Measurements from ENCODE around the gene SPRY2. TPM values are rescaled to one million over a fixed set of nuclear protein-coding genes. Genes with fewer than 3 reads are reported as not detected.

SPRY2 gene
- total RNA-seq, 1 donor from 2014 or later, result 55.3 TPM

GRCh38 chr13:80386002-80386401, 45.1 kb upstream of the SPRY2 start:
- TF ChIP-seq, protein P1, sequence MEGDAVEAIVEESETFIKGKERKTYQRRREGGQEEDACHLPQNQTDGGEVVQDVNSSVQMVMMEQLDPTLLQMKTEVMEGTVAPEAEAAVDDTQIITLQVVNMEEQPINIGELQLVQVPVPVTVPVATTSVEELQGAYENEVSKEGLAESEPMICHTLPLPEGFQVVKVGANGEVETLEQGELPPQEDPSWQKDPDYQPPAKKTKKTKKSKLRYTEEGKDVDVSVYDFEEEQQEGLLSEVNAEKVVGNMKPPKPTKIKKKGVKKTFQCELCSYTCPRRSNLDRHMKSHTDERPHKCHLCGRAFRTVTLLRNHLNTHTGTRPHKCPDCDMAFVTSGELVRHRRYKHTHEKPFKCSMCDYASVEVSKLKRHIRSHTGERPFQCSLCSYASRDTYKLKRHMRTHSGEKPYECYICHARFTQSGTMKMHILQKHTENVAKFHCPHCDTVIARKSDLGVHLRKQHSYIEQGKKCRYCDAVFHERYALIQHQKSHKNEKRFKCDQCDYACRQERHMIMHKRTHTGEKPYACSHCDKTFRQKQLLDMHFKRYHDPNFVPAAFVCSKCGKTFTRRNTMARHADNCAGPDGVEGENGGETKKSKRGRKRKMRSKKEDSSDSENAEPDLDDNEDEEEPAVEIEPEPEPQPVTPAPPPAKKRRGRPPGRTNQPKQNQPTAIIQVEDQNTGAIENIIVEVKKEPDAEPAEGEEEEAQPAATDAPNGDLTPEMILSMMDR (IDR thresholded peaks at IDR 0.05), result no peak
- ATAC-seq (no peak), DNase-seq (no peak)
- intact Hi-C loops (cut with DNase I), result no loop called here
- Histone ChIP-seq H3K36me3 (no peaks in the 10 kb centered on the region), H3K27me3 (no peaks in the 10 kb centered on the region), H3K4me1 (peaks cover 13% of the 10 kb centered on the region), H3K4me3 (no peak overlapping the region), H3K9me3 (no peaks in the 10 kb centered on the region), H3K27ac (no peak overlapping the region)

GRCh38 chr13:80382576-80382975, 41.6 kb upstream of the SPRY2 start:
- TF ChIP-seq, protein P1 (IDR thresholded peaks at IDR 0.05), result no peak
- Histone ChIP-seq H3K27me3 (no peaks in the 10 kb centered on the region), H3K9me3 (no peaks in the 10 kb centered on the region), H3K4me1 (no peaks in the 10 kb centered on the region), H3K4me3 (no peak overlapping the region), H3K36me3 (no peaks in the 10 kb centered on the region), H3K27ac (no peak overlapping the region)
- DNase-seq (no peak), ATAC-seq (no peak)
- intact Hi-C loops (cut with DNase I), result no loop called here

DNA sequence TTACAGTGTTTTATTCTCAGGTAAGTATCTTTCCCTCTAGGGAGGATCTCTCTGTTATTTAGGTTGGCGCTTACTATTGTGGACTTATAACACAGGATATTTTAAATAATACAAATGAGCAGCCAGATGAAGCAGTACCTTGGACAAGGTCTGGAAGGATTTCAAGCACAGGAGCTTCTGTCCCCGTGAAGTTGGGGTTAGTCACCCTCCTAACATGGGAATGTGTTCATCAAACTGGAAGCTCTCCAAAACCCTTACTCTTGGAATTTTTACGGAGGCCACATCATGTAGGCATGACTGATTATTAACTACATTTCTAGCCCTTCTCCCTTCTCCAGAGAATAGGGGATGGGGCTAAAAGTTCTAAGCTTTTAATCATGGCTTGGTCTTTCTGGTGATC, 38.3 kb upstream of the SPRY2 start:
- no peaks in the 10 kb centered on the region for H3K4me1 ChIP-seq
- H3K9me3 ChIP-seq, result no peaks in the 10 kb centered on the region
- H3K4me3 ChIP-seq, result no peak overlapping the region
- TF ChIP-seq, protein P1 (IDR thresholded peaks at IDR 0.05), result no peak
- ATAC-seq (no peak), DNase-seq (no peak)
- H3K27ac ChIP-seq, result no peak overlapping the region
- H3K27me3 ChIP-seq, result no peaks in the 10 kb centered on the region
- intact Hi-C loops (cut with DNase I), result no loop called here
- H3K36me3 ChIP-seq, result no peaks in the 10 kb centered on the region

DNA sequence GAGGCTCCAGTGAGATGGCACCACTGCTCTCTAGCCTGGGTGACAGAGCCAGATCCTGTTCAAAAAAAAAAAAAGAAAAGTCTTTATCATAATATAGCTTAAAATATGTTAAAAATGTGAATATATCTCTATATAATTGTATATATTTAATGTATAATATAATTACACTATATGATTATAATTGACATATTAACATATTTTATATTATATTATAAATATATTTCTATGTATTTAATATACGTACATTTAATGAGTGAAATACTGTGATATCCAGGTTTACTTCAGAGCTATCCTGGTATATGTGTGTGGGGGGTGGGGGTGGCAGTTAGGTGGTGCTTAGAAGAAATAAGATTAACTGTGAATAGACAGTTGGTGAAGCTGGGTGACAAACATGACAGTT, 35.6 kb upstream of the SPRY2 start:
- Histone ChIP-seq H3K36me3 (no peaks in the 10 kb centered on the region), H3K4me3 (no peak overlapping the region), H3K27ac (no peak overlapping the region), H3K27me3 (no peaks in the 10 kb centered on the region), H3K4me1 (no peaks in the 10 kb centered on the region), H3K9me3 (no peaks in the 10 kb centered on the region)
- intact Hi-C loops (cut with DNase I), result no loop called here
- DNase-seq (no peak), ATAC-seq (no peak)
- TF ChIP-seq, protein P1 (IDR thresholded peaks at IDR 0.05), result no peak

DNA sequence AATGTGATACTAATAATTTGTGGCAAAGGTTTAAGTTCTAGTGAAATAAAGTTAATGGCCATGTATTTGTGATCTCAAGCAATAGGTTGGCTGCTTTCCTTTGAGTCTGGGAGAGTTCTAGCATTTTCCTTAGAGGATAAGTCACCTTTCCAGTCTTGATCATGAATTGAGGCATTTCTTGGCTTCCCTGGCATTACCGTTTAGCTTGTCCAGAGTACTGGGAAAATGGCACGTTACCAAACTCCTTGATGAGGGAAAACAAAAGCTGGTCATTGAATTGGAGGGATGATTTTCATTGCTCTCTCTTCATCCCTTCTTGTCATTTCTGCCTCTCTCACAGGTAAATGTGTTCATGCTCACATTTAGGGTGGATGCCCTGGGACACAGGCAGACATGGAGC, 34.0 kb upstream of the SPRY2 start:
- DNase-seq, result no peak
- H3K4me1 ChIP-seq, result no peaks in the 10 kb centered on the region
- H3K27ac ChIP-seq, result no peak overlapping the region
- no peaks in the 10 kb centered on the region for H3K36me3 ChIP-seq
- ATAC-seq, result no peak
- TF ChIP-seq, protein P1 (IDR thresholded peaks at IDR 0.05), result no peak
- no peak overlapping the region for H3K4me3 ChIP-seq
- intact Hi-C loops (cut with DNase I), result no loop called here
- no peaks in the 10 kb centered on the region for H3K9me3 ChIP-seq
- H3K27me3 ChIP-seq, result no peaks in the 10 kb centered on the region

GRCh38 chr13:80374444-80374843, 33.5 kb upstream of the SPRY2 start:
- Histone ChIP-seq H3K4me3 (no peak overlapping the region), H3K27ac (no peak overlapping the region), H3K27me3 (no peaks in the 10 kb centered on the region), H3K4me1 (no peaks in the 10 kb centered on the region), H3K36me3 (no peaks in the 10 kb centered on the region), H3K9me3 (no peaks in the 10 kb centered on the region)
- DNase-seq, result no peak
- TF ChIP-seq, protein P1 (IDR thresholded peaks at IDR 0.05), result no peak
- intact Hi-C loops (cut with DNase I), result no loop called here
- peak; percentile 37 for ATAC-seq
